ENCODE measurements around the gene DDX3X.

DDX3X gene

GRCh38 chrX:41334363-41335197, 618 bp downstream of the DDX3X start:
- no peaks in the 10 kb centered on the region for H3K9me3 ChIP-seq (ENCODE audit: control insufficient read depth, insufficient read depth, low read depth, low read length)
- H3K36me3 ChIP-seq (ENCODE audit: control insufficient read depth in 2 of 2, insufficient read depth in 1 of 2, low read length in 2 of 2) = peaks cover 19 to 36% of the 10 kb centered on the region in 2 experiments
- H3K4me3 ChIP-seq (ENCODE audit: low read depth, low read length) = peak overlapping the region; percentile 68
- peak overlapping the region; percentile 100 for H3K27ac ChIP-seq (ENCODE audit: extremely low read depth, low read depth, low read length)
- POLR2A ChIA-PET = interaction anchor here (0.6 to 2.5 kb wide), 19 partner anchors 9 to 250 kb away, joined by 3 to 25 read pairs (median 7); no protein-coding TSS in a partner anchor
- CTCF ChIA-PET = no interaction called here
- peaks cover 10% of the 10 kb centered on the region for H3K4me1 ChIP-seq (ENCODE audit: control insufficient read depth, insufficient read depth, low read length)
- TF ChIP-seq ZEB2 (tag by site-specific recombination; IDR thresholded peaks at IDR 0.05) = 0 out of 2 replicates have a peak, but pooled peaks have one; percentile 11
- TF ChIP-seq ZNF555 (tag by site-specific recombination; conservative IDR thresholded peaks at IDR 0.05) = no peak
- TF ChIP-seq WT1 (tag by site-specific recombination; IDR thresholded peaks at IDR 0.05) = no peak; the same call in 1 of the 2 replicates
- TF ChIP-seq ZNF596 (tag by site-specific recombination; IDR thresholded peaks at IDR 0.05) = no peak
- no peak for TF ChIP-seq ZNF211 (tag by site-specific recombination; IDR thresholded peaks at IDR 0.05; ENCODE audit: low read depth)
- no peak for TF ChIP-seq ZNF138 (tag by site-specific recombination; IDR thresholded peaks at IDR 0.05; ENCODE audit: borderline replicate concordance)
- TF ChIP-seq ZNF426 (tag by site-specific recombination; IDR thresholded peaks at IDR 0.05) = peak; percentile 4; the same call in 1 of the 2 replicates
- no peak for TF ChIP-seq ZNF514 (tag by site-specific recombination; IDR thresholded peaks at IDR 0.05)
- no peak for TF ChIP-seq ZNF404 (tag by site-specific recombination; IDR thresholded peaks at IDR 0.05)
- TF ChIP-seq ZNF350 (tag by site-specific recombination; IDR thresholded peaks at IDR 0.05) = no peak
- peak; percentile 39 for TF ChIP-seq SP2 (tag by site-specific recombination; IDR thresholded peaks at IDR 0.05)
- TF ChIP-seq ZNF214 (tag by site-specific recombination; IDR thresholded peaks at IDR 0.05; ENCODE audit: borderline replicate concordance) = no peak
- no peak for TF ChIP-seq ZNF24 (tag by site-specific recombination; IDR thresholded peaks at IDR 0.05)
- TF ChIP-seq ZNF132 (tag by site-specific recombination; IDR thresholded peaks at IDR 0.05; ENCODE audit: borderline replicate concordance) = no peak
- TF ChIP-seq KLF7 (tag by site-specific recombination; IDR thresholded peaks at IDR 0.05; ENCODE audit: borderline replicate concordance) = 0 out of 2 replicates have a peak, but pooled peaks have one; percentile 5
- peak; percentile 79 for TF ChIP-seq ZNF398 (tag by site-specific recombination; IDR thresholded peaks at IDR 0.05)
- TF ChIP-seq ZFP41 (tag by site-specific recombination; IDR thresholded peaks at IDR 0.05; ENCODE audit: borderline replicate concordance) = no peak
- TF ChIP-seq ZNF140 (tag by site-specific recombination; IDR thresholded peaks at IDR 0.05) = no peak
- TF ChIP-seq ZNF626 (tag by site-specific recombination; IDR thresholded peaks at IDR 0.05) = no peak
- no peak for TF ChIP-seq ZNF792 (tag by site-specific recombination; IDR thresholded peaks at IDR 0.05)
- 0 out of 2 replicates have a peak, but pooled peaks have one; percentile 9 for TF ChIP-seq ZNF18 (tag by site-specific recombination; IDR thresholded peaks at IDR 0.05)
- TF ChIP-seq ZNF146 (tag by site-specific recombination; IDR thresholded peaks at IDR 0.05) = no peak
- no peak for TF ChIP-seq PRDM4 (tag by site-specific recombination; IDR thresholded peaks at IDR 0.05)
- TF ChIP-seq KLF17 (tag by site-specific recombination; IDR thresholded peaks at IDR 0.05) = peak; percentile 13; the same call in 1 of the 2 replicates
- TF ChIP-seq ZFP69B (tag by site-specific recombination; IDR thresholded peaks at IDR 0.05) = no peak
- TF ChIP-seq ZNF366 (tag by site-specific recombination; conservative IDR thresholded peaks at IDR 0.05) = no peak
- TF ChIP-seq ZSCAN5A (tag by site-specific recombination; IDR thresholded peaks at IDR 0.05) = peak; percentile 69; the same call in 1 of the 2 replicates
- no peak for TF ChIP-seq SCRT2 (tag by site-specific recombination; IDR thresholded peaks at IDR 0.05)

All from HEK293 (cell line).